Activated naive CD8-positive, alpha-beta T cell treated with anti-CD3 and anti-CD28 coated beads, Interleukin-2, amount 50 U/mL, for 24 hours (primary cell): ENCODE data around the gene TPBG.

Experiments used
- ATAC-seq: fragments of 150-1000 bp; cut with Tn5 transposase; one replicate; pipeline ENCODE4 v1.10.0; 2021
- DNase-seq: peaks from one replicate; pipeline ENCODE4 v3.0.0; 2021
- H3K27ac Mint-ChIP-seq: one replicate; pipeline ENCODE4 v1.8.0; 2021; ENCODE audit warnings: mild to moderate bottlenecking, mixed read lengths
- H3K27me3 Mint-ChIP-seq: one replicate; pipeline ENCODE4 v1.8.0; 2021; ENCODE audit warnings: mixed read lengths
- H3K36me3 Mint-ChIP-seq: one replicate; pipeline ENCODE4 v1.8.0; 2021; ENCODE audit warnings: low read depth, mixed read lengths
- H3K4me1 Mint-ChIP-seq: one replicate; pipeline ENCODE4 v1.8.0; 2021; ENCODE audit warnings: mixed read lengths
- H3K4me3 Mint-ChIP-seq: one replicate; pipeline ENCODE4 v1.8.0; 2021; ENCODE audit warnings: mild to moderate bottlenecking, moderate library complexity, mixed read lengths
- H3K9me3 Mint-ChIP-seq: one replicate; pipeline ENCODE4 v1.8.0; 2021; ENCODE audit warnings: mixed read lengths

The TPBG gene

DNA sequence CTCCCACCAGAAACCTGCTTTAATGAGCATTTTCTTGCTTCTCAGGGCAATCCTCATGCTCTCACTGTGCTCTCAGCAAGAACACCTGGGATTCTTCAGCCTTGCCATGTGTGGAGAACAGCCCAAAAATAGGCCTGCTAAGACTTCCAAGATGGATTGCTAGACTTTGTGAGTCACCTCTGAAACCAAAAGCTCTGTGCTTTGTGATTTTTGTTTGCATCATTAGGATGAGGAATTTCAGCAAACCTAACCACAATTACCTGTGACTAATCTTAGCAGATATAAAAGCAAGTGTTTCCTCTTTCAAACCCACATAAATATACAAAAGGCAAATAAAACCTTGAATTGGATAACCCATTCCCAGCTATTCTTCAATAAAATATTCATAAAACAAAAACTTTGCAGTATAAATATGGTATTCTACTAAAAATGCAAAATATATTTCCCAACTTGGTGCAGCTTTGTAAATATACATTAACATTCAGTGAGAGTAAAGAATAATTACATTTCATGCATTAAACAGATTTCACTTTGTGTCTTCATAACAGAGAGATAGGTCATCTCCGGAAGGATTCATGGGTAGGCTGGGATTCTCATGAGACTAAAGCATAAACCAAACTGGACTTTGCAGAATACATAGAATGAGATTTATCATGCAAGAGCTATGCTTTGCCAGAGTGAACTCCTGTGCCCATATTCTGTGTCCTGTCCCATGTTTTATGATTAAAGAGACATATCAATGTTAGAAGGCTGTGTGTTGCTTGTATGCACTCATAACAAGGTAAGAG lies 33.5 kb downstream of the TPBG start:
- Mint-ChIP-seq H3K4me1 (no peaks in the 10 kb centered on the region), H3K27me3 (no peaks in the 10 kb centered on the region), H3K4me3 (no peak overlapping the region), H3K27ac (no peak overlapping the region), H3K9me3 (peaks cover 3% of the 10 kb centered on the region), H3K36me3 (no peaks in the 10 kb centered on the region)
- DNase-seq (no peak), ATAC-seq (no peak)

DNA sequence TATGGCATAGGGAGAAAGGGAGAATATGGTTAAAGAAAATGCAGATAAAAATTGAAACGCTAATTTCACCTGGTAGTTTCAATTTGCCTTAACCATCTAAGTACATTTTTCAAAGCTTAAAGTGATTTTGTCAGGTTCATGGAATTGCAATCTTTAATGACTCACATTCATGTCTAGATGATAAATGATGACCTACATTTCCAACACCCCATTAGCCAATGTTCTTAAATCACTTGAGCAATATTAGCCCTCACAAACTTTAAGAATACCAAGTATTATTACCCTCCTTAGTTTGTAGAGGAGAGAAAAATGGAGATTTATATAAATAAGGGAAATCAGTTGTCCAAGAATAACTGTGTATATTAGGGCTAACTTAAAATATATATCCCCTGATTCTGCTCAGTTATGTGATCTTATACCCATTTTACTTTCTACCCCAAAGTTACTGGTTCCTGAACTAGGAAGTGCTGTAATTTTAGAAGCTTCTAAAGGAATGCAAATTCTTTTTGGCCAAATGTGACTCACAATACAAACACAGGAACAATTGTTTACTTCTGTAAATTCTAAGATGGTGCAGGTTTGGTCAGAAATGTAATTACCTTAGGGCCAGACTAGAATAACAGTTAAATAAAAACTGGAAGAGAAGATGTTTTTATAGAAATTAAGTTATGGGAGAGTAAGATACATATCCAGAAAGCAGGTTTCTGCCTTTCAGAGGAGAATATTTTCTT lies 34.5 kb downstream of the TPBG start:
- no peaks in the 10 kb centered on the region for H3K36me3 Mint-ChIP-seq
- no peaks in the 10 kb centered on the region for H3K4me1 Mint-ChIP-seq
- DNase-seq: no peak
- no peak for ATAC-seq
- no peak overlapping the region for H3K4me3 Mint-ChIP-seq
- H3K27me3 Mint-ChIP-seq: no peaks in the 10 kb centered on the region
- H3K27ac Mint-ChIP-seq: no peak overlapping the region
- peaks cover 3% of the 10 kb centered on the region for H3K9me3 Mint-ChIP-seq

DNA sequence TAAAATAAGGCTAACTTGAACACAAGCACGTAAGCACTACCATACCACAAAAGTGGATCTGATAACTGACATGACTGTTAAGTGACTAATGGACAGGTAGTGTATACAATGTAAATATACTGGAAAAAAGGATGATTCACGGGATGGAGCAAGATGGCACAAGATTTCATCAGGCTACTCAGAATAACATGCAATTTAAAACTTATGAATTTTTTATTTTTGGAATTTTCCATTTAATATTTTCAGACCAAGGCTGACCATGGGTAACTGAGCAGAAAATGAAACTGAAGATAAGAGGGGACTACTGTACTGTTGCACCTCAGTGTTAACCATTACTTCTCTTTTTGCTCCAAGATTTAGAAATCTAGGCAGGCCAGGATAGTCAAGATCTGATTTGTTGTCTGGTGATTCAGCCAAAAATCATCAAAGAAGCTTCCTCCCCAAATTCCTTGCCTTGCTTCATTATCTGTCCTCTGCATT lies 45.4 kb downstream of the TPBG start:
- Mint-ChIP-seq H3K4me1 (no peaks in the 10 kb centered on the region), H3K27me3 (peaks cover 1% of the 10 kb centered on the region), H3K9me3 (no peaks in the 10 kb centered on the region), H3K27ac (no peak overlapping the region), H3K4me3 (no peak overlapping the region), H3K36me3 (no peaks in the 10 kb centered on the region)
- DNase-seq (no peak), ATAC-seq (no peak)

DNA sequence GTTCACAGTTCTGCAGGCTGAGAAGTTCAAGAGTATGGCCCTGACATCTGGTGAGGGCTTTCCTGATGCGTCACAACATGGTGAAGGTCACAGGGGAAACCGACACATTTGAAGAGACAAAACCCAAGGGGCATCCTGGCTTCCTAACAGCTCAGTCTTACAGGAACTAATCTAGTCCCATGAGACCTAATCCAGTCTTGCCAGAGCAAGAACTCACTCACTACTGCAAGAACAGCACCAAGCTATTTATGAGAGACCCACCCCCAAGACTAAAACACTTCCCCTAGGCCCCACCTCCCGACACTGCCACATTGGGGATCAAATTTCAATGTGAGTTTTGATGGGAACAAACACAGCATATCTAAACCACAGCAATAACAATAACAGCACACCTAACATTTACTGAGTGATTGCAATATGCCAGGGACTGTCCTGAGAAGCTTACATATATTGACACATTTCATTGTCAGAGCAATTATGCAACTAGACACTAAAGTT lies 46.6 kb downstream of the TPBG start:
- peaks cover 1% of the 10 kb centered on the region for H3K27me3 Mint-ChIP-seq
- no peaks in the 10 kb centered on the region for H3K9me3 Mint-ChIP-seq
- H3K36me3 Mint-ChIP-seq: no peaks in the 10 kb centered on the region
- H3K27ac Mint-ChIP-seq: no peak overlapping the region
- DNase-seq (no peak), ATAC-seq (no peak)
- no peaks in the 10 kb centered on the region for H3K4me1 Mint-ChIP-seq
- no peak overlapping the region for H3K4me3 Mint-ChIP-seq

DNA sequence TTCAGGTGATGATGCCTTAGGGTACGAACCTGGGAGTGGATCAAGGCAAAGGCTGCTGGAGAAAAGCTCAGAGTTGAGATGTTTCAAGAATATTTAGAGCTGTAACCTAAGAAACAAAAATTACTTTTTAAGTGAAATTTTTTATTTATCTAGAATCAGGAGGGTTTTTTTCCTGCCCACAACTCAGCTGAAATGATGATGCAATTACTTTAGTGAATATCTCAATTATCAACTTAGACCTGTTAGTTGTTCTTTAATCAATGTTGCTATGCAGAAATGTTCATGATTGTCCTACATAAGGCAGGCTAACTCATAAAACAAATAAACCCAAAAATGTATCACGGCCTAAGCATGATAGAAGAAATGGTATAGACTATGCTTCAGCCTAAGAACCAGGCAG lies 50.3 kb downstream of the TPBG start:
- Mint-ChIP-seq H3K27ac (no peak overlapping the region), H3K9me3 (no peaks in the 10 kb centered on the region), H3K36me3 (no peaks in the 10 kb centered on the region), H3K4me3 (no peak overlapping the region), H3K27me3 (peaks cover 2% of the 10 kb centered on the region), H3K4me1 (no peaks in the 10 kb centered on the region)
- ATAC-seq: no peak
- no peak for DNase-seq

DNA sequence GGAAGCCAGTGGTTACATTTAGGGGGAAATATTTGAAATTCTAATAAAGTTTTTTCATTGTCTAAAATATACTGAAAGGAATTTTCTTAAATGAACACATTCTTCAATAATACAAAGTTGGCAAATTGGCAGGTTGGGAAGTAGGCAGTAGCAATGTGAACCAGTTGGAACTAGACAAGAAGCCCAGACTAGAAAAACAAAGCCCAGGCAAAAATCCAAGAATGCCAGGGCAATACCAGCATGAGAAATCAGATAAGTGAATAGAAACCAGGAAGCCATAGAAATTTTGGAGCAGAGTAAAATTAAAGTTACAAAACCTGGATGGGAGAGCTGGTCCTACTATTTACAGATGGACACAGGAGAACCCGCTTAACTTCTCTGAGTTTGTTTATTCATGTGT lies 52.2 kb downstream of the TPBG start:
- Mint-ChIP-seq H3K27ac (no peak overlapping the region), H3K4me1 (no peaks in the 10 kb centered on the region), H3K27me3 (peaks cover 2% of the 10 kb centered on the region), H3K4me3 (no peak overlapping the region), H3K36me3 (no peaks in the 10 kb centered on the region), H3K9me3 (no peaks in the 10 kb centered on the region)
- ATAC-seq (no peak), DNase-seq (no peak)

DNA sequence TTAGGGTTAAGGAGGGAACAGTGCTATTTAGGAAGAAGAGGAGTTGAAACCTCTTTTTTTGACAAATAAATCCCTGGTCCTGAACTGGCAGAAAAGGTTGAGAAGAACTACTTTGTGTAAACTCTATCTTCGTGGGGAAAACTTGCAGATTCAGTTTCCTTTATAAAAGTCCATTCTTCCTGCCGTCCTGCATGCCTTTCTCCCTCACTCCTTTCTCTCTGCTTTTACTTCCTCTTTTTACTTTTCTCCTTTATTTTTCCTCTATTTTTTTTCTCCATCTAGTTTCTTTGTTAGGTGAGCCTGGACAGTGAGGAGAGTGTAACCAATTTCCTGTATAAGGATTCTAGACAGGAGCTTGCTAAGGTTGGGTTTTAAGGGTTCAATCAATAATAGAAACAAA lies 52.7 kb downstream of the TPBG start:
- Mint-ChIP-seq H3K9me3 (no peaks in the 10 kb centered on the region), H3K4me3 (no peak overlapping the region), H3K36me3 (no peaks in the 10 kb centered on the region), H3K27me3 (peaks cover 2% of the 10 kb centered on the region), H3K4me1 (no peaks in the 10 kb centered on the region), H3K27ac (no peak overlapping the region)
- DNase-seq: no peak
- ATAC-seq: no peak
